HG02970 (cell line): ENCODE data around the gene APBA2.
"Not testable (repeated sequence)": the region's sequence is repeated elsewhere in the genome, so short reads cannot be mapped to it uniquely, and the experiment has no call there.

Experiments
- ATAC-seq: cut with Tn5 transposase; IDR thresholded peaks from one replicate; pipeline ENCODE4 v1.9.1; 2021; ENCODE audit warnings: mild to moderate bottlenecking, moderate library complexity, moderate number of reproducible peaks; ENCODE audit not compliant: unreplicated experiment, low FRiP score

The APBA2 gene

DNA sequence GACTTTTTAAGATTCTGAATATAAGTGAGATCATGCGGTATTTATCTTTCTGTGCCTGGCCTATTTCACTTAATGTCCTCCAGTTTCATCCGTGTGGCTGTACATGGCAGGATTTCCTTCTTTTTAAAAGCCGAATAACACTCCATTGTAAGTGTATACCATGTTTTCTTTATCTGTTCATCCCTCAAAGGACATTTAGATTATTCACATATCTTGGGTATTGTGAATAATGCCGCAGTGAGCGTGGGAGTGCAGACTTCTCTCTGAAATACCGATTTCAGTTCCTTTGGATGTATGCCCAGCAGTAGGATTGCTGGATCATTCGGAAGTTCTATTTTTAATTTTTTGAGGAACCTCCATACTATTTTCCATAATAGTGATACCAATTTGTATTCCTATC, 136.1 kb downstream of the APBA2 start:
- ATAC-seq = no peak

DNA sequence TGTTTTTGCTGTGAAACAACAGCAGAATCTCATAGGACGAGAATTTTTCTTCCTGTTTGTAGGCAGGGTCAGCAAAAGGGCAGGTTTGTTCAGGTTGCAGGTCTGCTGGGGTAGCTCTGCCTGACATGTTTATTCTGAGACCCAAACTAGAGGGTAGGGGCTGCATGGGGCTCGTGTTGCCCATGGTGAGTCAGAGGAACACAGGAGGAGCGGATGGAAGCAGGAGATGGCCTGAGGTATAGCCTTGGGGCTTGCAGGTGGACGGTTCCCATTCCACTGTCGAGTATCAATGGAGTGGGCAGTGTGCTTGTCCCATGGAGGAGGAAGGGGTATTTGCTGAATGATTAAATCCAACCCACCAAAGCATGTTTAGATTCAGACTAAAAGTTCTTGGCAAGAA, 138.9 kb downstream of the APBA2 start:
- ATAC-seq = no peak

DNA sequence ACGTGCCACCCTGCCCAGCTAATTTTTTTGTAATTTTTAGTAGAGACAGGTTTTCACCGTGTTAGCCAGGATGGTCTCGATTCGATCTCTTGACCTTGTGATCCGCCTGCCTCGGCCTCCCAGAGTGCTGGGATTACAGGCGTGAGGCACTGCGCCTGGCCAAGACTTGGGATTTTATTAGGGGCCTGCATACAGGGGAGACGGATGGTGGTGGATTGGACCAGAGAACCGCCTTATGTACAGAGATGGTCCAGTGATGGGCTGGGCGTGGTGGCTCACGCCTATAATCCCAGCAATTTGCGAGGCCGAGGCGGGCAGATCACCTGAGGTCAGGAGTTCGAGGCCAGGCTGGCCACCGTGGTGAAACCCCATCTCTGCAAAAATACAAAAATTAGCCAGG, 139.6 kb downstream of the APBA2 start:
- ATAC-seq = not testable (repeated sequence)

DNA sequence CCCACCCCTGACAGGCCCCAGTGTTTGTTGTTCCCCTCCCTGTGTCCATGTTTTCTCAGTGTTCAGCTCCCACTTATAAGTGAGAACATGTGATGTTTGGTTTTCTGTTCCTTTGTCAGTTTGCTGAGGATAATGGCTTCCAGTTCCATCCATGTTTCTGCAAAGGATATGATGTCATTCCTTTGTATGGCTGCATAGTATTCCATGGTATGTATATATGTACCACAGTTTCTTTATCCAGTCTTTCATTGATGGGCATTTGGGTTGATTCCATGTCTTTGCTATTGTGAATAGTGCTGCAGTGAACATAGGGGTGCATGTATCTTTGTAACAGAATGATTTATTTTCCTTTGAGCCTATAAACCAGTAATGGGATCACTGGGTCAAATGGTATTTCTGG, 142.4 kb downstream of the APBA2 start:
- ATAC-seq = not testable (repeated sequence)

DNA sequence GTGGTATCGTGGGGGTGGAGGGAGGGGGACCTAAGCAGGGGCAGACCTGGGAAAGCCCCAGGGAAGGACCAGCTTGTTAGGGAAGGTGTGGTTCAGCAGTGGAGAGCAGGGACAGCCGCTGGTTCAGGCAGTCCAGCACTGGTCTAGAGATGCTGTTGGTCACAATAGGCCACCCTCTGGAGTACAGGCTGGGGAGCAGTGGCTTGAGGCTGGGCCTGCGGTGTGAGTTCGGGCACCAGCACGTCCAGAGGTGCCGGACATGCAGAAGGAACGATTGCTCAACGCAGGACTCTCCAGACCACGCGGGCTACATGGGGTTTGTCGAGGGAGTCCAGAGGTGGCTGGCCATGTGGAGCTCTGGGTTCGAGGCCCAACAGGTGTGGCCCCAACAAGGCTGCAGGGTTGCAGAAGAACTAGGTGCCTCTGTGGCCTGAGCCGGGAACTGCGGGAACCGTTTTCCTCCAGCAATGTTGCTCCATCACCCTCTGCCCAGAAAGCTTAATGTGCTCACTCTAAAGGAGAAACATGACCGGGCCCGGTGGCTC, 143.9 kb downstream of the APBA2 start:
- ATAC-seq = no peak

DNA sequence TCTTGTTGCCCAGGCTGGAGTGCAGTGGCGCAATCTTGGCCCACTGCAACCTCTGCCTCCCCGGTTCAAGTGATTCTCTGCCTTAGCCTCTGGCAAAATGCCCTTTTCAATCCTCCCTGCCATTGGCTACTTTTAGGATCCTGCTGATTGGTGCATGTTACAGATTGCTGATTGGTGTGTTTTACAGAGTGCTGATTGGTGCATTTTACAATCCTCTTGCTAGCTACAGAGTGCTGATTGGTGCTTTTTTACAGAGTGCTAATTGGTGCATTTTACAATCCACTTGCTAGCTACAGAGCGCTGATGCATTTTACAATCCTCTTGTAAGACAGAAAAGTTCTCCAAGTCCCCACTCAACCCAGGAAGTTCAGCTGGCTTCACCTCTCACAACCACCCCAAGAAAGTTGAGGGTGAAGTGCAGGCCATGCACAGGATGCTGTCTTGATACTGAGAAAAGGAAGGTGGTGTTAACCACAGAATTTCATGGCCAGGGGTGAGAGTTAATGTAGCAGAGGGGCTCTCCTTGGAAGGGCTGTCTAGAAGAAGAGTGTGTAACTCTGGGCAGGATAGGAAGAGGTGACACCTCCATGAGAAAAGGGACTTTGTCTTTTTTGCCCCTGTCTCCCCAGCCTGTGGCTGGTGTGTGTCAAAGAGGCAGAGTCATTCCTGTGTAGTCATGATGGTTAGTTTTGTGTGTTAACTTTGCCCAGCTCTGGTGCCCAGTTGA, 145.9 kb downstream of the APBA2 start:
- no peak for ATAC-seq

DNA sequence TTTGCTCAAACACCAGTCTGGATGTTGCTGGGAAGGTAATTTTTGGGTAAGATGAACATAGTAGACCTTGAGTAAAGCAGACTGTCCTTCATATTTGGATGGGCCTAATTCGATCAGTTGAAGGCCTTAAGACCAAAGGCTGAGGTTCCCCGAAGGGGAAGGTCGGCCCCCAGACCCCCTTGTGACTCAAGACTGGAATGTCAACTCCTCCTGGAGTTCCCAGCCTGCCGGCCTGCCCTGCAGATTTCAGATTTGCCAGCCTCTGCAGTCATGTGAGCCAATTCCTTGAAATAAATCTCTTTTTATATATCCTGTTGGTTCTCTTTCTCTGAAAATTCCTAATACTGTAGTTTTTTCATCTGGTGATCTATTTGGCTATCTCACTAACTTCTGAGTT, 146.5 kb downstream of the APBA2 start:
- no peak for ATAC-seq

DNA sequence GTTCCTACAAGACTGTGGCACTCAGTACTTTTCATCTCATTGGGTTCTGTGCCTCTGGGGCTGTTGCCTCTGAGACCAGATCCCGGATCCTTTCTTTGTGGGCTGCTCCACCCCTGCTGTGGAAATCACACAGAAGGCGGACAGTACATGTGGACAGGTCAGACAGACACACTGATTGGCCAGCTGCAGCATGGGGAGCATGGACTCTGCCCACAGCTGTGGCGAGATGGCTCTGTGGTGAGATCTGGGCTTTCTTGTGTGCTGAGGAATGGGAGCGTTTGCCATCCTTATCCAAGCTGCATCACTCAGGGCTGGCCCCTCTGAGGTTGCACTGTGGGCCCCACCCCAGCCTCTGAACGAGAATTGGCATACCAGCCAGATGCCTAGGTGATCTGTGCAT, 147.0 kb downstream of the APBA2 start:
- ATAC-seq = no peak

DNA sequence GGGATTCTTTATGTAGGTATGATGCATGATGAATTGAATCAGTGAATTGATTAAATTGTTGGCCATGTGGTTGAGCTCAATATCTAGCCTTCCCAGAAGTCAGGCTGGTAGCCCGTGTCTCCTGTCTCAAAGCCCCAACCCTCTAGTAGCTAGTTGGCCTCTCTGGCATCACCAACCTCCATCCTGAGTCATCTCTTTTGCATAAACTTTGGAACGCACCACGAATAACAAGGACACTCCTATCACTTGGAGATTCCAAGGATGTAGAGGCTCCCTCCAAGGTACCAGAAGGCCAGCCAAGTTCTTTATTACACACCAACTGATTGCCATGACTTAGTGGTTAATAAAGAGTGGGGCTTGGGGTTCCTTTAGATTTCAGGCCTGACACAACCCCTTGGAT, 148.4 kb downstream of the APBA2 start:
- ATAC-seq = no peak

DNA sequence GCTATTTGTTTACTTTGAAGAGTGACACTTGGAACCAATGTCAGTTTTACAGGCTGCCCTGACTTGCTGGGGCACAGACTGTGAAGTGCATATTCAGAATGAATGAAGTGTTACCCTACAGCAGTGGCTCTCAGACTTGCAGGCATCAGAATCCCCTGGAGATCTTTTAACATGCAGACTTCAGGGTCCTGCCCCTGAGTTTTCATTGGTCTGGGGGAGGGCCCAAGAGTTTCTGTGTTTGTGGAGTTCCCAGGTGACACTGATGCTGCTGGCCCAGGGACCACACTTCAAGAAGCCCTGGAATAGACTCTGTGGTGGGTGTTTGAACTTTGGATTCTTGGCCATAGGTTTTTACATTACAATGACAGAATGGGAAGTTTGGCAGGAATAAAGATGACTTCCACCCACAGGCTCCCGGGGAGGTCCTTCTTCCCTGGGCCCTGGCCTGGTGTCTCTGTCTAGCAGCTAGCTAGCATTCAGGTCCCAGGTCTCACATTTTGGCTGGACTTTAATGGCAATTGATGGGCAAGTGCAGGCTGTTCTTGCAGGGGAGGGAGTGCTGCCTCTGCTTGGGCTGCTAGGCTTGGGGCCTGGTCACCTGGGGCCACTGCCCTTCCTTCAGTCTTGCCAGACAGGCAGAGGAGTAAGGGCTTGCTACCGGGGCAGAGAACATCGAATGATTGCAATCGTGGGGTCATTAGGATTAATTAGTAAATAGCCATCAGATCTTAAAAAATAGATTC, 149.0 kb downstream of the APBA2 start:
- ATAC-seq = no peak

DNA sequence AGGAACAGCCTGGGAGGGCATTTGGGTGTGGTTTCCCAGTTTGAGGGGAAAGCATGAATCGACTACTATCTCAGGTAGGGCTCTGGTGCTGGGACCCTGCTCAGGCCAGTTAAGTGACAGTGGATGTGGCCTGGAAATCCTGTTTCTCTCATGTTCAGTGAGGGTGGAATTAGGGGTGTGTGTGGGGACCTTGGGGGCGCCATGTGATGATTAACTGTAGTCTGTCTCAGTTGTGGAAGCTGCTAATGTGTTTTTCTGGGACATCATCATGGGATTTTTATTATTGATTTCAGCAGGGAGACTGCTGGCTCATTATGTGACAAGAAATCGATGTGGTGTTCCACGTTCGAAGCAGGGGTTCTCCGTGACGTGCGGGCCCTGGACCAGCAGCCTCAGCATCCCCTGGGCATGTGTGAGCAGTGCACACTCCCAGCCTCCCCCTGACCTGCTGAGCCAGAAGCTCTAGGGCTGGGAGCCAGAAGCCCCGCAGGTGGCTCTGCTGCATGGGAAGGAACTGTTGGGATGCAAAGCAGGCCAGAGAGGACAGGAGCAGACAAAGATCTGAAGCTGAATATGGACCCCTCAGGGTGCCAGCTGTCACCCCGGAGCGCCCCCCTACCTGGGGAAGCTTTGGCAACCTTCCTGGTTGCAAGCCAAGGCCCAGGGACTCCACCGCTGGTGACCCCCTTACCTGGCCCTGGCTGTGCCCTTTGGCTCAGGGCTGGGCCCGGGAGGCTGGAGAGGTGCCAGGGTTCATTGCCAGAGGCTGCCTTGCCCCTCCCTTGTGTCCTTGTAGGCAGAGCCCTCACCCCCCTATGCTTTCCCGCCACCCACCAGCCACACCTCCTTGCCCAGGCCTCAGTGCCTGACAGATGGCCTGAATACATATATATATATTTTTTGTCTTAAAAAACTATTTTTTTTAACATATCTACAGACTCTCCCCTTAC, 149.8 kb downstream of the APBA2 start:
- no peak for ATAC-seq

DNA sequence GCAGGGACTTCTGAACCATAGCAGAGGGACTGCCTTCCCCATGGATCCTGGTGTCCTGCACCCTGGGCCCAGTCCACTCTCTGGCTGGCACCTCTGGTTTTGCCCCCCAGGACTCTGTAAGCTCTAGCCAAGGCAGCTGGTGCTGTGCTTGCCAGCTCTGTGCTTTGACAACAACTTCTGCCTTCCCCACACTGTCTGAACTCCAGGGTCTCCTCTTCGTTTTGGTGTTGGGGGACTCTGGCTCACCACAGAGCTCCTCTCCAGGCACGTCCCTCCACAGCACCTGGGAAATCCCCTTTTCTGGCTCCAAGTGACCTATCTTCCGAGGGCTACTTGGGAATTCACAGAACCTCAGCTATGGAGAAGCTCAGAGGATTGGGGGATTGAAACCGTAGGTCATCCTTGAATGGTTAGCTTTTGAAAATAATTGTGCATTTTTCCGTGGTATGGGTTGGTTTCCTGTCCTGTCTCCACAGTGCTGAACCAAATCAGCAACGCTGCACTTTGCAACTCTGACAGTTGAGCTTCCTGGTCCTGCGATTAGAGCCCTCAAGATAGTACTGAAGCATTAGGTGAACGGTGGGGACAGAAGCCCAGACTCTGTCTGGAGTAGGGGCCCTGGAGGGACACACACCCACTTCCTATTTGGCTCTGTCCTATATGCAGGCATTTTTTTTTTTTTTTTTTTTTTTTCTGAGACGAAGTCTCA, 152.4 kb downstream of the APBA2 start:
- no peak for ATAC-seq

DNA sequence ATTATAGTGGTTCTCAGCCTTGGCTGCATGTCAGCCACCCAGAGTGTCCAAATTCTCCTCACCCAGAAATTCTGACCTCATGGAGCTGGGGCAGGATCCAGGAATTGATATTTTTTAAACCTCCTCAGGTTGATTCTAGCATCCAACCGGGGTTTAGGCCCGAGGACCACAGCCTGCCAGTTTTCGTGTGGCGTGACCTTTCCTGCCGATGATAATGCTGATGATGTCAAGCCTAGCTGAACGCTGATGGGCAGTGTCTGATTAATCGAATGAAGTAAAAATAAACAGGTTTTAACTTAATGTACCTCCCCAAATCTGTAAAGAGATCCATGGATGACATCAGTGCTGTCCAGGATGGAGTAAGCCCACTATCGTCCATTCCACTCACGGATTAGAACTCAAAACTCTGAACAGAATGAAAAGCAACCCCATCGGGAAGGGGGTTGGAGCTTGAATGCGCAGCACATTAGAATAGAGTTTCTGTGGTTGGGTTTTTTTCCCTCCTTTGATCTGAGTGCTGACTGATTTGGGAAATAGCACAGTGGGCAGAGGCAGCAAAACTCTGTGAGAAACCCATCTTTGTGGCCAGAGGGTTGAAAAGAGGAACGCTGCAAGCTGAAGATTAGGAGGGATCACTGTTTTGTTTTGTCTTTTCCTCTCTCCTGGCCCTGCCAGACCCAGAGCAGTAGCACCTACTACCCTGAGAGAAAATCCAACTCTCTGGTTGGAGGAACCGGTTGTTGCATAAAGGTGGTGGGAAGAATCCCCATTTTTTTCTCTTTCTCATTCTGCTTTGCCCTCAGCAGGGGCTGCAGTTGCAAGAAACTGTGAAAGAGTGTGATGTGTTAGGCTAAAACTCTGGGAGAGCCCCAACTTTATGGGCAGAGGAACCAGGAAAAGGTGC, 153.9 kb downstream of the APBA2 start:
- ATAC-seq = no peak

DNA sequence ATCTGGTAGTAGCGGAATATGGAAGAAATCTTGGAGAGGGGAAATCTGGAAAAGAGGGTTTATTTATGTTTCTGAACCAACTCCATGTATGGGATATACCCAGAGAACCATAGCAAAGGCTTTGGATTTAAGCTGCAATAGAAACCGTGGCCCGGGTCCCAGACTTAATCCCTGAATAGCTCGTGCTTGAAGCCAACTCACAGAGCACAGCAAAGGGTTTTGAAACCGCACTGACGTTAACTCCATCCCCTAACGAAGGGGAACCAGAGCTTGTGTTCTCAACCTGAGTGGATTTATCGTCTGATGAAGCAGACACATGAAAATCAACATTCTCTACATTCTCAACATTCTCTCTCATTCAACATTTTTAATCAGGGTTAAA, 154.6 kb downstream of the APBA2 start:
- no peak for ATAC-seq

DNA sequence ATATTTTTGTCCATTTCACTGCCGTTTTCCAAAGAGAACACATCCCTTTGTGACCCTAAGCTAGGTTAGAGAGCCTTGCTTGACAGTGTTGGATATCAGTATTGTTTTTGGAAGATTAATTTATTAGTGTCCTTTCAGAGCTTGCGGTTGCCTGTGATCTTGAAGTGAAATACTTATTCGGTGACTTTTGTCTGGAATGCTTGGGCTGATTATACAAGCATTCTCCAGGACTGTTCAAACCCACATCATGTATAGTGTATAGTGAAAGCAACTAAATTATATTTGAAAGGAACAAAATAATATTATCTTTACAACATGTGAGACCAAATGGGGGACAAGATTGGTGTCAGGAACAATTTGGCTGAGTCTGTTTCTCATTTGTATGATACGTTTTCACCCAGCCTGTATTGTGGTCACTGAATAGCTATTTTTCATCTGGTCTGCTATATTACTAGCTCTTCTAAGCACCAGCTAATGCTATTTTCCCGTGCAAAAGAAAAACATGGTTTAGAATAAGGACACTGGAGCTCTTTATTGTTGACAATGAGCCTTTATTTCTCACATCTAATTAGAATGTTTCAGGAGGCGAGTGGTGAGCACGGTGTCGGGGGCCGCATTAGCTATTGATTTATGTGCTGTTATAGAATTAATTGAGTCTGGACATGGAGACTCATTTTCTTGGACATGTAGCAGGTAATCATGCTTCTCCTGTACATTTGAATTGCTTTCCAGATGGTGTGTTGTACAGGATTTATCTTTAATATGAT, 158.1 kb downstream of the APBA2 start:
- ATAC-seq = no peak

DNA sequence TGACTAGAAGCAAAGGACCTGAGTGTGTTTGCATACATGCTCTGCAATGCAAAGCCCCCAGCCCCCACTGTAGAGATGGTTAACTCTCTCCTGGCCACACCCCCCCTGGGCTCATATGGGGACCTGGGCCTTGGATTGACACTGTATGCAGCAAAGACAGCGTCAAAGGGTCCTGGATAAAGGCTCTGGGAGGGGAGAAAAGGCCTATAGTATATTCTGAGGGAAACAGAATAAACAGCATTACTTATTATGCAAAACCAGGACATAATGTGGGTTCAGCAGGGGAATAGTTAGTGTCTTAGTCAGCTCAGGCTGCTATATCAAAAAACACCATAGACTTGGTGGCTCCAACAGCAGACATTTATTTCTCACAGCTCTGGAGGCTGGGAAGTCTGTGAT, 158.7 kb downstream of the APBA2 start:
- no peak for ATAC-seq

DNA sequence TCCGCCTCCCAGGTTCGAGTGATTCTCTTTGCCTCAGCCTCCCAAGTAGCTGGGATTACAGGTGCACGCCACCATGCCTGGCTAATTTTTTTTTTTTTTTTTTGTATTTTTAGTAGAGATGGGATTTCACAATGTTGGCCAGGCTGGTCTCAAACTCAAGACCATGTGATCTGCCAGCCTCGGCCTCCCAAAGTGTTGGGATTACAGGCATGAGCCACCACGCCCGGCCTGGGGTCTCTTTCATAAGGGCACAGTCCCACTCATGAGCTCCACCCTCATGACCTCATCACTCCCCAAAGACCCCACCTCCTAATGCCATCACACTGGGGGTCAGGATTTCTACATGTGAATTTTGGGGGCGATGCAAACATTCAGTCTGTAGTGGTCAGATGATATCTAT, 159.4 kb downstream of the APBA2 start:
- ATAC-seq = not testable (repeated sequence)

DNA sequence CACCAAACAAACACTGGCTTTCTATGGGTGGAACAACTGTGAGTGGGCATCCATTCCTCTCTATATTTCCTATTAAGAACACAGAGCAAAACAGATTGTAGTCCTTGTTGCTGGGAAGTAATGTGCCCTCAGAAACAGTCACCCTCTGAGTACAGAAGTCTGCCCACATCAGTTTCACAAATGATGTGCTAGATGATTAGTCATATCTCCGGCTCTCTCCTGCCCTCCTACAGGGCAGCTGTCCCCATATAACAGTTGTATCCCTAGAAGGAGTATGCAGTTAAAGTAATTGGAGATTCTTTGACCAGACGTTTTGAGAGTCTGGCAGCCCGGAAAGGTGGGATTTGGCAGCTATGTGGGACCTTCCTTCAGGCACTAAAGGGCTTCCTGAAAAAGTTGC, 159.9 kb downstream of the APBA2 start:
- ATAC-seq = no peak
